Upper lobe of left lung (tissue), 6 donors: Measurements from ENCODE around the gene NOL4L. TPM values are rescaled to one million over a fixed set of nuclear protein-coding genes. Genes with fewer than 3 reads are reported as not detected.

Experiments used
- ATAC-seq, 2 donors: fragments of 200-7000 bp; cut with Tn5 transposase; one replicate each; pipeline ENCODE4 v1.9.1; 2022; ENCODE audit warnings: mild to moderate bottlenecking in 2 of 2, moderate library complexity in 2 of 2; ENCODE audit not compliant: low FRiP score in 2 of 2
- DNase-seq, 2 donors: peaks; one replicate each; pipeline ENCODE4 v3.0.0-alpha.2; 2019 to 2020
- H3K27ac ChIP-seq, 4 donors: fragments of 200-600 bp; sonication (generic); one replicate each; pipeline ENCODE4 v1.5.1; 2016 to 2019
- H3K27me3 ChIP-seq, 4 donors: fragments of 200-600 bp; sonication (generic); one replicate each; pipeline ENCODE4 v1.5.1; 2017 to 2019
- H3K36me3 ChIP-seq, 4 donors: fragments of 200-600 bp; sonication (generic); one replicate each; pipeline ENCODE4 v1.5.1; 2016 to 2019
- H3K4me1 ChIP-seq, 4 donors: fragments of 200-600 bp; sonication (generic); one replicate each; pipeline ENCODE4 v1.5.1; 2018 to 2019
- H3K4me3 ChIP-seq, 4 donors: fragments of 200-600 bp; sonication (generic); one replicate each; pipeline ENCODE4 v1.5.1; 2017 to 2019; ENCODE audit warnings: mild to moderate bottlenecking in 2 of 4, moderate library complexity in 1 of 4
- H3K9me3 ChIP-seq, 4 donors: fragments of 200-600 bp; sonication (generic); one replicate each; pipeline ENCODE4 v1.5.1; 2018 to 2019
- CTCF ChIP-seq, 6 experiments: fragments of 450-650 bp in 4 of 6; fragments of 200-600 bp in 2 of 6; sonication (generic) in 2 of 6; IDR thresholded peaks; one replicate each; pipeline ENCODE4 v1.5.1; 2016 to 2019; ENCODE audit warnings: antibody characterized with exemption in 6 of 6
- EP300 ChIP-seq, 4 donors: sonication (generic); formaldehyde crosslinking; IDR thresholded peaks; one replicate each; pipeline ENCODE4 v1.5.1; 2017; ENCODE audit warnings: antibody characterized with exemption in 4 of 4, control low read depth in 2 of 4
- POLR2A ChIP-seq, 4 donors: fragments of 450-650 bp; IDR thresholded peaks; one replicate each; pipeline ENCODE4 v1.5.1; 2016 to 2017; ENCODE audit warnings: antibody characterized with exemption in 4 of 4, mild to moderate bottlenecking in 2 of 4
- POLR2AphosphoS5 ChIP-seq, 2 donors: sonication (generic); formaldehyde crosslinking; IDR thresholded peaks; one replicate each; pipeline ENCODE4 v1.5.1; 2017; ENCODE audit warnings: antibody characterized with exemption in 2 of 2
- WGBS, 2 donors: methylation state at CpG; one replicate each; pipeline ENCODE4 v1.1.5; 2017 to 2018; 5-methylcytosine and 5-hydroxymethylcytosine counted together
- total RNA-seq, 6 donors: library from RNA; depleted of rRNA in 4 of 6; stranded (reverse); fragments of >200 nt in 4 of 6; gene quantifications; one replicate each; pipeline versions ENCODE4 v1.1.0 to v1.2.1, GENCODE V29; 2016 to 2021
- donor health status: DM: no; HTN: no; CAD: no; lungs with moderate emphysema.
- donor health status: DM: no; HTN: yes; CAD: no; lungs with severe emphysema.

NOL4L gene
- total RNA-seq, 6 donors from 2014 or later = 13.4 to 40.2 (median 19.0) TPM

GRCh38 chr20:32437391-32438074 is 147.6 kb downstream of the NOL4L start:
- WGBS, 2 donors = 73 to 82% methylated on average over 4 to 5 of the region's 5 CpGs
- H3K27ac ChIP-seq = no peak overlapping the region
- ATAC-seq (no peak), DNase-seq (no peak)
- no peaks in the 10 kb centered on the region for H3K9me3 ChIP-seq
- H3K27me3 ChIP-seq = no peaks in the 10 kb centered on the region
- no peak overlapping the region for H3K4me3 ChIP-seq
- peaks cover 4 to 10% (median 6%) of the 10 kb centered on the region in 4 donors for H3K4me1 ChIP-seq
- H3K36me3 ChIP-seq = peaks cover 28 to 91% (median 60%) of the 10 kb centered on the region in 4 donors
- TF ChIP-seq CTCF (IDR thresholded peaks at IDR 0.05) = peak in 1 of 6 experiments; percentile 28
- TF ChIP-seq EP300 (IDR thresholded peaks at IDR 0.05) = no peak
- no peak for TF ChIP-seq POLR2AphosphoS5 (IDR thresholded peaks at IDR 0.05)
- no peak for TF ChIP-seq POLR2A (IDR thresholded peaks at IDR 0.05)

DNA sequence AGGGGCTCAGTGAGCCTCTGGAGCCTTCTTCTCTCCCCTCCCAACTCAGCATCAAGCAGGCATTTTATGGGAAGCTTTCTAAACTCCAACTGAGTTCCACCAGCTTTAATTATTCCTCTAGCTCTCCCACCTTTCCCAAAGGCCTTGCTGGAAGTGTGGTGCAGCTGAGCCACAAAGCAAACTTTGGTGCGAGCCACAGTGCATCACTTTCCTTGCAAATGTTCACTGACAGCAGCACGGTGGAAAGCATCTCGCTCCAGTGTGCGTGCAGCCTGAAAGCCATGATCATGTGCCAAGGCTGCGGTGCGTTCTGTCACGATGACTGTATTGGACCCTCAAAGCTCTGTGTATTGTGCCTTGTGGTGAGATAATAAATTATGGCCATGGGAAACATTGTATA is 148.2 kb downstream of the NOL4L start:
- ATAC-seq = no peak
- peaks cover 28 to 95% (median 63%) of the 10 kb centered on the region in 4 donors for H3K36me3 ChIP-seq

DNA sequence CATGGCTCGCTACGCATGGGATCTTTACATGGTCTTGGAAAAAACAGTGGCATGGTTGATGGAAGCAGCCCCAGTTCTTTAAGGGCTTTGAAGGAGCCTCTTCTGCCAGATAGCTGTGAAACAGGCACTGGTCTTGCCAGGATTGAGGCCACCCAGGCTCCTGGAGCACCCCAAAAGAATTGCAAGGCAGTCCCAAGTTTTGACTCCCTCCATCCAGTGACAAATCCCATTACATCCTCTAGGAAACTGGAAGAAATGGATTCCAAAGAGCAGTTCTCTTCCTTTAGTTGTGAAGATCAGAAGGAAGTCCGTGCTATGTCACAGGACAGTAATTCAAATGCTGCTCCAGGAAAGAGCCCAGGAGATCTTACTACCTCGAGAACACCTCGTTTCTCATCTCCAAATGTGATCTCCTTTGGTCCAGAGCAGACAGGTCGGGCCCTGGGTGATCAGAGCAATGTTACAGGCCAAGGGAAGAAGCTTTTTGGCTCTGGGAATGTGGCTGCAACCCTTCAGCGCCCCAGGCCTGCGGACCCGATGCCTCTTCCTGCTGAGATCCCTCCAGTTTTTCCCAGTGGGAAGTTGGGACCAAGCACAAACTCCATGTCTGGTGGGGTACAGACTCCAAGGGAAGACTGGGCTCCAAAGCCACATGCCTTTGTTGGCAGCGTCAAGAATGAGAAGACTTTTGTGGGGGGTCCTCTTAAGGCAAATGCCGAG is 148.8 kb downstream of the NOL4L start:
- Histone ChIP-seq H3K27me3 (no peaks in the 10 kb centered on the region), H3K27ac (no peak overlapping the region), H3K4me3 (no peak overlapping the region), H3K36me3 (peaks cover 35 to 95% (median 69%) of the 10 kb centered on the region in 4 donors), H3K9me3 (no peaks in the 10 kb centered on the region), H3K4me1 (peaks cover 7 to 17% (median 14%) of the 10 kb centered on the region in 4 donors)
- ATAC-seq (no peak), DNase-seq (no peak)
- WGBS, 2 donors = 93 to 96% methylated on average over 8 to 11 of the region's 11 CpGs
- TF ChIP-seq POLR2AphosphoS5 (IDR thresholded peaks at IDR 0.05) (no peak), POLR2A (IDR thresholded peaks at IDR 0.05) (no peak), EP300 (IDR thresholded peaks at IDR 0.05) (no peak), CTCF (IDR thresholded peaks at IDR 0.05) (no peak)

More for the DNA sequence above, 148.2 kb downstream of the NOL4L start:
- Histone ChIP-seq H3K27me3 (no peaks in the 10 kb centered on the region), H3K4me1 (peaks cover 7 to 14% (median 11%) of the 10 kb centered on the region in 4 donors), H3K9me3 (no peaks in the 10 kb centered on the region), H3K4me3 (no peak overlapping the region), H3K27ac (no peak overlapping the region)
- no peak for TF ChIP-seq POLR2AphosphoS5 (IDR thresholded peaks at IDR 0.05)
- TF ChIP-seq POLR2A (IDR thresholded peaks at IDR 0.05) = no peak
- TF ChIP-seq EP300 (IDR thresholded peaks at IDR 0.05) = no peak
- no peak for TF ChIP-seq CTCF (IDR thresholded peaks at IDR 0.05)
- no peak for DNase-seq
- 96% methylated on average over 7 of the region's 7 CpGs for WGBS, 2 donors

DNA sequence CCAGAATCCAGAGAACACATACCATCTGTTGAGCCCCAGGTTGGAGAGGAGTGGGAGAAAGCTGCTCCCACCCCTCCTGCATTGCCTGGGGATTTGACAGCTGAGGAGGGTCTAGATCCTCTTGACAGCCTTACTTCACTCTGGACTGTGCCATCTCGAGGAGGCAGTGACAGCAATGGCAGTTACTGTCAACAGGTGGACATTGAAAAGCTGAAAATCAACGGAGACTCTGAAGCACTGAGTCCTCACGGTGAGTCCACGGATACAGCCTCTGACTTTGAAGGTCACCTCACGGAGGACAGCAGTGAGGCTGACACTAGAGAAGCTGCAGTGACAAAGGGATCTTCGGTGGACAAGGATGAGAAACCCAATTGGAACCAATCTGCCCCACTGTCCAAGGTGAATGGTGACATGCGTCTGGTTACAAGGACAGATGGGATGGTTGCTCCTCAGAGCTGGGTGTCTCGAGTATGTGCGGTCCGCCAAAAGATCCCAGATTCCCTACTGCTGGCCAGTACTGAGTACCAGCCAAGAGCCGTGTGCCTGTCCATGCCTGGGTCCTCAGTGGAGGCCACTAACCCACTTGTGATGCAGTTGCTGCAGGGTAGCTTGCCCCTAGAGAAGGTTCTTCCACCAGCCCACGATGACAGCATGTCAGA is 149.6 kb downstream of the NOL4L start:
- Histone ChIP-seq H3K27me3 (no peaks in the 10 kb centered on the region), H3K36me3 (peaks cover 36 to 97% (median 76%) of the 10 kb centered on the region in 4 donors), H3K9me3 (no peaks in the 10 kb centered on the region), H3K27ac (no peak overlapping the region), H3K4me1 (peaks cover 7 to 17% (median 14%) of the 10 kb centered on the region in 4 donors), H3K4me3 (no peak overlapping the region)
- no peak for ATAC-seq
- 86 to 98% methylated on average over 4 to 12 of the region's 12 CpGs for whole genome bisulfite sequencing, 2 donors
- DNase-seq = no peak
- no peak for TF ChIP-seq CTCF (IDR thresholded peaks at IDR 0.05)
